Neuronal stem cell (in vitro differentiated cells): Measurements from ENCODE around the gene EXOC5. TPM values are rescaled to one million over a fixed set of nuclear protein-coding genes. Genes with fewer than 3 reads are reported as not detected.

Experiments
- DNase-seq: peaks from one replicate; pipeline ENCODE4 v3.0.0-alpha.2; 2013; ENCODE audit warnings: low spot score
- H2AFZ ChIP-seq: one replicate; pipeline ENCODE4 v1.6.1; 2013; ENCODE audit warnings: mild to moderate bottlenecking, low read length, inconsistent platforms
- H2AK5ac ChIP-seq: 2 replicates; pipeline ENCODE4 v1.6.1; 2013; ENCODE audit warnings: low read depth, mild to moderate bottlenecking, inconsistent platforms, low read length, moderate library complexity, mixed read lengths
- H2BK120ac ChIP-seq: 2 replicates; pipeline ENCODE4 v1.6.1; 2013; ENCODE audit warnings: low read depth, mild to moderate bottlenecking, inconsistent platforms, low read length, moderate library complexity, mixed read lengths
- H2BK12ac ChIP-seq: one replicate; pipeline ENCODE4 v1.6.1; 2013; ENCODE audit warnings: low read length, inconsistent platforms
- H2BK15ac ChIP-seq: 2 replicates; pipeline ENCODE4 v1.6.1; 2013; ENCODE audit warnings: mild to moderate bottlenecking, low read length, inconsistent platforms, mixed read lengths
- H2BK5ac ChIP-seq: one replicate; pipeline ENCODE4 v1.6.1; 2013; ENCODE audit warnings: inconsistent platforms, mild to moderate bottlenecking, low read length, moderate library complexity
- H3K14ac ChIP-seq: one replicate; pipeline ENCODE4 v1.6.1; 2013; ENCODE audit warnings: low read length, inconsistent platforms
- H3K18ac ChIP-seq: 2 replicates; pipeline ENCODE4 v1.6.1; 2013; ENCODE audit warnings: low read length, inconsistent platforms
- H3K23ac ChIP-seq: 2 replicates; pipeline ENCODE4 v1.6.1; 2013; ENCODE audit warnings: low read depth, mild to moderate bottlenecking, mixed read lengths, low read length, inconsistent platforms; ENCODE audit not compliant: poor library complexity
- H3K27ac ChIP-seq: replicated peaks from 3 replicates; pipeline ENCODE4 v1.5.1; 2013; ENCODE audit warnings: low read length, inconsistent platforms
- H3K27me3 ChIP-seq, 3 experiments: 2 replicates each; pipeline ENCODE4 v1.6.1; 2013; ENCODE audit warnings: low read length in 3 of 3, mild to moderate bottlenecking in 2 of 3, inconsistent platforms in 1 of 3, low read depth in 1 of 3, mixed read lengths in 1 of 3, moderate library complexity in 1 of 3; ENCODE audit not compliant: control insufficient read depth in 3 of 3, insufficient read depth in 3 of 3
- H3K36me3 ChIP-seq, 2 donors: replicated peaks in 1 of 2; 2 replicates each; pipeline ENCODE4 v1.6.1; 2013; ENCODE audit warnings: low read length in 2 of 2; ENCODE audit not compliant: control insufficient read depth in 2 of 2, insufficient read depth in 2 of 2
- H3K4ac ChIP-seq: 2 replicates; pipeline ENCODE4 v1.6.1; 2013; ENCODE audit warnings: inconsistent platforms, mild to moderate bottlenecking, low read length, moderate library complexity
- H3K4me1 ChIP-seq, 2 donors: 1 replicate in 1 of 2; 2 replicates in 1 of 2; pipeline ENCODE4 v1.6.1; 2013; ENCODE audit warnings: low read length in 2 of 2, low read depth in 1 of 2; ENCODE audit not compliant: control insufficient read depth in 2 of 2, insufficient read depth in 1 of 2
- H3K4me2 ChIP-seq: one replicate; pipeline ENCODE4 v1.6.1; 2013; ENCODE audit warnings: mild to moderate bottlenecking, low read length, inconsistent platforms; ENCODE audit not compliant: insufficient read depth, poor library complexity, severe bottlenecking
- H3K4me3 ChIP-seq, 2 donors: 2 replicates each; pipeline ENCODE4 v1.5.1; 2013; ENCODE audit warnings: low read length in 2 of 2, mild to moderate bottlenecking in 2 of 2, inconsistent platforms in 1 of 2, moderate library complexity in 1 of 2
- H3K79me1 ChIP-seq: one replicate; pipeline ENCODE4 v1.6.1; 2013; ENCODE audit warnings: low read depth, mild to moderate bottlenecking, inconsistent platforms, low read length, moderate library complexity
- H3K9ac ChIP-seq: one replicate; pipeline ENCODE4 v1.6.1; 2013; ENCODE audit warnings: mild to moderate bottlenecking, low read depth, low read length, inconsistent platforms; ENCODE audit not compliant: poor library complexity
- H3K9me3 ChIP-seq, 2 donors: replicated peaks in 1 of 2; 2 replicates each; pipeline versions ENCODE3 to v1.6.1; 2013; ENCODE audit warnings: low read length in 2 of 2, mild to moderate bottlenecking in 2 of 2, inconsistent platforms in 1 of 2, low read depth in 1 of 2, mixed read lengths in 1 of 2, moderate library complexity in 1 of 2; ENCODE audit not compliant: control insufficient read depth in 2 of 2, insufficient read depth in 1 of 2
- H4K8ac ChIP-seq: one replicate; pipeline ENCODE4 v1.6.1; 2013; ENCODE audit warnings: low read depth, mild to moderate bottlenecking, inconsistent platforms, low read length, moderate library complexity
- H4K91ac ChIP-seq: one replicate; pipeline ENCODE4 v1.6.1; 2013; ENCODE audit warnings: low read length, low read depth, mild to moderate bottlenecking, inconsistent platforms; ENCODE audit not compliant: poor library complexity
- WGBS, 2 donors: extraction: QIAGEN DNeasy Blood & Tissue Kit; methylation state at CpG; one replicate each; pipeline ENCODE4 v1.1.7; 2013; ENCODE audit warnings: missing lambda C conversion rate in 2 of 2, mixed read lengths in 1 of 2; ENCODE audit not compliant: insufficient read length in 2 of 2, insufficient replicate concordance in 1 of 2; ENCODE audit errors: extremely low coverage in 2 of 2; 5-methylcytosine and 5-hydroxymethylcytosine counted together
- polyA plus RNA-seq, 2 experiments: library from polyadenylated mRNA; stranded (reverse); fragments of 200-250 nt; gene quantifications; one replicate each; pipeline ENCODE4 v1.2.3, GENCODE V29; 2013

The EXOC5 gene
- polyA plus RNA-seq (2013, experiment 1 of 2), result 62.4 TPM
- polyA plus RNA-seq (2013, experiment 2 of 2), result 65.2 TPM

- Histone ChIP-seq H2BK12ac (peak within 1 kb of the TSS; percentile 31), H3K4me2 (peak within 1 kb of the TSS; percentile 57), H2BK15ac (peak within 1 kb of the TSS; percentile 84), H3K4me3 (peak within 1 kb of the TSS; percentile 83 to 91), H3K9me3 (peaks cover 0 to 3% of the 10 kb centered on the region in 2 donors), H4K8ac (no peak within 1 kb of the TSS), H3K9ac (peak within 1 kb of the TSS; percentile 92), H3K4me1 (peaks cover 2 to 3% of the 10 kb centered on the region in 2 donors), H3K36me3 (peaks cover 2 to 26% of the 10 kb centered on the region in 2 donors), H3K23ac (peak within 1 kb of the TSS; percentile 89), H4K91ac (no peak within 1 kb of the TSS), H2BK120ac (peak within 1 kb of the TSS; percentile 50), H3K27ac (peak within 1 kb of the TSS; percentile 98), H2AFZ (peak within 1 kb of the TSS; percentile 86), H3K18ac (peak within 1 kb of the TSS; percentile 100), H2AK5ac (peak within 1 kb of the TSS; percentile 68), H3K27me3 (no peaks in the 10 kb centered on the region), H3K4ac (no peak within 1 kb of the TSS), H3K79me1 (peaks cover 2% of the 10 kb centered on the region), H2BK5ac (peak within 1 kb of the TSS; percentile 98), H3K14ac (no peak within 1 kb of the TSS)
- WGBS, 2 donors, result no CpG with 5 or more reads among the region's 76 CpGs
- DNase-seq, result peak; percentile 94
Observed at GRCh38 chr14:57268161-57269069, at the start of gene EXOC5, which contains the start of gene AP5M1. Gene EXOC5, minus strand, starts transcription at chr14:57268905. Its CDS starts 257 bp downstream, at chr14:57268648. Gene AP5M1, plus strand, starts transcription at chr14:57268971. Its CDS starts 344 bp downstream, at chr14:57269315.

GRCh38 chr14:57317248-57317833 lies 48.6 kb upstream of the EXOC5 start:
- Histone ChIP-seq H3K27me3 (peaks cover 0 to 32% (median 0%) of the 10 kb centered on the region in 3 experiments), H3K36me3 (no peaks in the 10 kb centered on the region), H4K91ac (no peak overlapping the region), H3K18ac (no peak overlapping the region), H2BK12ac (no peak overlapping the region), H3K23ac (no peak overlapping the region), H3K4ac (no peak overlapping the region), H3K9me3 (no peaks in the 10 kb centered on the region), H2AK5ac (no peak overlapping the region), H3K4me1 (no peaks in the 10 kb centered on the region), H4K8ac (no peak overlapping the region), H3K14ac (no peak overlapping the region), H2BK120ac (no peak overlapping the region), H3K4me3 (no peak overlapping the region), H2BK15ac (no peak overlapping the region), H2AFZ (no peak overlapping the region), H2BK5ac (no peak overlapping the region), H3K4me2 (no peak overlapping the region), H3K27ac (no peak overlapping the region), H3K79me1 (no peaks in the 10 kb centered on the region), H3K9ac (no peak overlapping the region)
- DNase-seq, result peak; percentile 78
- no CpG with 5 or more reads among the region's 3 CpGs for WGBS, 2 donors

- Histone ChIP-seq H3K27ac (no peak overlapping the region), H3K4me1 (no peaks in the 10 kb centered on the region)
Observed at GRCh38 chr14:57314396-57315089, 45.8 kb upstream of the EXOC5 start.

More at GRCh38 chr14:57314396-57315089, 45.8 kb upstream of the EXOC5 start:
- Histone ChIP-seq H3K18ac (no peak overlapping the region), H2AK5ac (no peak overlapping the region), H3K4me3 (no peak overlapping the region), H2BK15ac (no peak overlapping the region), H2AFZ (no peak overlapping the region), H3K4ac (no peak overlapping the region), H3K9ac (no peak overlapping the region), H3K79me1 (no peaks in the 10 kb centered on the region), H3K14ac (no peak overlapping the region), H4K91ac (no peak overlapping the region), H3K36me3 (no peaks in the 10 kb centered on the region), H3K23ac (no peak overlapping the region), H3K27me3 (peaks cover 0 to 28% (median 0%) of the 10 kb centered on the region in 3 experiments), H2BK12ac (no peak overlapping the region), H4K8ac (no peak overlapping the region), H3K9me3 (no peaks in the 10 kb centered on the region), H2BK5ac (no peak overlapping the region), H2BK120ac (no peak overlapping the region), H3K4me2 (no peak overlapping the region)
- DNase-seq, result no peak
- WGBS, 2 donors, result no CpG with 5 or more reads among the region's 7 CpGs
